Activated B cell treated with CpG ODN at 0.5 μM for 24 hours (primary cell): Measurements from ENCODE around the gene LDLRAD4. TPM values are rescaled to one million over a fixed set of nuclear protein-coding genes. Genes with fewer than 3 reads are reported as not detected.

ENCODE experiments used
- ATAC-seq: fragments of 200-7000 bp; cut with Tn5 transposase; one replicate; pipeline ENCODE4 v1.10.0; 2021; ENCODE audit warnings: low read depth, mild to moderate bottlenecking, moderate library complexity
- CTCF ChIA-PET: fragments of 350-600 bp; sonication (Branson Sonifier 250); formaldehyde crosslinking; loops from one replicate; lab custom pipeline; 2021; ENCODE audit warnings: antibody characterized with exemption; lab: Charles Lee
- POLR2A ChIA-PET: fragments of 350-600 bp; sonication (Branson Sonifier 250); formaldehyde crosslinking; loops from one replicate; lab custom pipeline; 2021; ENCODE audit warnings: antibody characterized with exemption; lab: Charles Lee
- DNase-seq: peaks from one replicate; pipeline ENCODE4 v3.0.0; 2022
- H3K27ac Mint-ChIP-seq: one replicate; pipeline ENCODE4 v1.8.0; 2020; ENCODE audit warnings: mixed read lengths
- H3K27me3 Mint-ChIP-seq: one replicate; pipeline ENCODE4 v1.8.0; 2021; ENCODE audit warnings: mixed read lengths
- H3K36me3 Mint-ChIP-seq: one replicate; pipeline ENCODE4 v1.8.0; 2021; ENCODE audit warnings: low read depth, mixed read lengths
- H3K4me1 Mint-ChIP-seq: one replicate; pipeline ENCODE4 v1.8.0; 2021; ENCODE audit warnings: mixed read lengths
- H3K4me3 Mint-ChIP-seq: one replicate; pipeline ENCODE4 v1.8.0; 2020; ENCODE audit warnings: mild to moderate bottlenecking, mixed read lengths
- H3K9me3 Mint-ChIP-seq: one replicate; pipeline ENCODE4 v1.8.0; 2020; ENCODE audit warnings: mixed read lengths
- CTCF ChIP-seq: fragments of 200-600 bp; IDR thresholded peaks from one replicate; pipeline ENCODE4 v1.8.0; 2022; ENCODE audit warnings: antibody characterized with exemption, mild to moderate bottlenecking
- intact Hi-C: fragments of 100-400 bp; cut with micrococcal nuclease; formaldehyde crosslinking; loops from one replicate; pipeline ENCODE4 v1.15.1; 2024
- total RNA-seq: library from RNA; stranded (reverse); gene quantifications from 2 replicates; pipeline ENCODE4 v1.2.3, GENCODE V29; 2022

The LDLRAD4 gene
- total RNA-seq, 1 donor from 2014 or later, result 66.9 TPM

- Mint-ChIP-seq H3K27me3 (peaks cover 10% of the 10 kb centered on the region), H3K4me1 (peaks cover 7% of the 10 kb centered on the region), H3K9me3 (no peaks in the 10 kb centered on the region), H3K36me3 (no peaks in the 10 kb centered on the region), H3K4me3 (no peak overlapping the region), H3K27ac (no peak overlapping the region)
- ChIA-PET CTCF (no interaction called here), POLR2A (no interaction called here)
- no peak for ATAC-seq
- DNase-seq, result no peak
- intact Hi-C loops, result no loop called here
- no peak for TF ChIP-seq CTCF
These were observed 143.5 kb downstream of the LDLRAD4 start for GRCh38 chr18:13362051-13362450.

GRCh38 chr18:13362607-13363006, 144.0 kb downstream of the LDLRAD4 start:
- peaks cover 7% of the 10 kb centered on the region for H3K4me1 Mint-ChIP-seq
- ChIA-PET CTCF (no interaction called here), POLR2A (no interaction called here)
- no peak for TF ChIP-seq CTCF
- DNase-seq, result no peak
- no peak for ATAC-seq
- peaks cover 12% of the 10 kb centered on the region for H3K27me3 Mint-ChIP-seq
- H3K4me3 Mint-ChIP-seq, result no peak overlapping the region
- no peaks in the 10 kb centered on the region for H3K9me3 Mint-ChIP-seq
- intact Hi-C loops, result no loop called here
- no peak overlapping the region for H3K27ac Mint-ChIP-seq
- no peaks in the 10 kb centered on the region for H3K36me3 Mint-ChIP-seq

GRCh38 chr18:13363359-13363758, 144.8 kb downstream of the LDLRAD4 start:
- no peak for ATAC-seq
- no peak for TF ChIP-seq CTCF
- Mint-ChIP-seq H3K9me3 (no peaks in the 10 kb centered on the region), H3K27ac (no peak overlapping the region), H3K4me3 (no peak overlapping the region), H3K27me3 (peaks cover 15% of the 10 kb centered on the region), H3K4me1 (peaks cover 7% of the 10 kb centered on the region), H3K36me3 (no peaks in the 10 kb centered on the region)
- DNase-seq, result no peak
- ChIA-PET POLR2A (interaction anchor here (0.8 kb wide), 1 partner anchor 10 kb away, joined by 5 read pairs; no protein-coding TSS in a partner anchor), CTCF (no interaction called here)
- intact Hi-C loops, result no loop called here

- intact Hi-C loops, result no loop called here
- no peaks in the 10 kb centered on the region for H3K9me3 Mint-ChIP-seq
- H3K4me3 Mint-ChIP-seq, result no peak overlapping the region
- ChIA-PET CTCF (interaction anchor here (1.7 kb wide), 1 partner anchor 9 kb away, joined by 3 read pairs; no protein-coding TSS in a partner anchor), POLR2A (no interaction called here)
- TF ChIP-seq CTCF, result no peak
- no peak for ATAC-seq
- no peak overlapping the region for H3K27ac Mint-ChIP-seq
- H3K4me1 Mint-ChIP-seq, result no peaks in the 10 kb centered on the region
- H3K27me3 Mint-ChIP-seq, result peaks cover 15% of the 10 kb centered on the region
- H3K36me3 Mint-ChIP-seq, result no peaks in the 10 kb centered on the region
- no peak for DNase-seq
These were observed 146.2 kb downstream of the LDLRAD4 start for GRCh38 chr18:13364721-13365205.

GRCh38 chr18:13366131-13366530, 147.6 kb downstream of the LDLRAD4 start:
- no peak for ATAC-seq
- POLR2A ChIA-PET, result no interaction called here
- Mint-ChIP-seq H3K36me3 (no peaks in the 10 kb centered on the region), H3K4me1 (no peaks in the 10 kb centered on the region), H3K4me3 (no peak overlapping the region), H3K9me3 (no peaks in the 10 kb centered on the region), H3K27ac (no peak overlapping the region), H3K27me3 (peaks cover 15% of the 10 kb centered on the region)
- TF ChIP-seq CTCF, result no peak
- CTCF ChIA-PET, result no interaction called here
- intact Hi-C loops, result no loop called here
- no peak for DNase-seq
